BJ (cell line): ENCODE data around the gene RPL10. TPM values are rescaled to one million over a fixed set of nuclear protein-coding genes. Genes with fewer than 3 reads are reported as not detected.
"Not testable (repeated sequence)": the region's sequence is repeated elsewhere in the genome, so short reads cannot be mapped to it uniquely, and the experiment has no call there.

Experiments
- CTCF ChIA-PET: fragments of 350-600 bp; formaldehyde crosslinking; extraction: SDS; loops from one replicate; lab custom pipeline; 2021; ENCODE audit warnings: antibody characterized with exemption, inconsistent platforms; lab: Yijun Ruan, JAX
- POLR2A ChIA-PET: fragments of 300-600 bp; sonication (Branson Sonifier 250); formaldehyde crosslinking; extraction: SDS; loops from one replicate; lab custom pipeline; 2021; ENCODE audit warnings: antibody characterized with exemption; lab: Charles Lee
- DNase-seq: peaks from one replicate; pipeline ENCODE4 v3.0.0-alpha.2; 2011; ENCODE audit warnings: low read depth
- H3K27me3 ChIP-seq: 2 replicates; pipeline ENCODE4 v1.6.0; 2011; ENCODE audit warnings: low read length; ENCODE audit not compliant: control insufficient read depth, insufficient read depth
- H3K36me3 ChIP-seq: 2 replicates; pipeline ENCODE4 v1.5.1; 2011; ENCODE audit warnings: low read length; ENCODE audit not compliant: control insufficient read depth, insufficient read depth
- H3K4me3 ChIP-seq: 2 replicates; pipeline ENCODE4 v1.5.1; 2011; ENCODE audit warnings: low read depth, mild to moderate bottlenecking, control low read depth, low read length
- CTCF ChIP-seq: IDR thresholded peaks from 2 replicates; pipeline ENCODE4 v1.5.1; 2011; ENCODE audit warnings: low read depth, mild to moderate bottlenecking, control low read depth, inconsistent platforms, low read length, moderate library complexity; ENCODE audit not compliant: insufficient read depth
- polyA plus RNA-seq: library from polyadenylated mRNA; depleted of rRNA; stranded (reverse); fragments of >200 nt; gene quantifications from 2 replicates; pipeline ENCODE4 v1.2.3, GENCODE V29; 2011

The RPL10 gene
- polyA plus RNA-seq, 1 experiment, result 7,037 TPM

- no peak for TF ChIP-seq CTCF
- Histone ChIP-seq H3K4me3 (no peak overlapping the region), H3K36me3 (peaks cover 6% of the 10 kb centered on the region; the same call in 1 of the 2 replicates), H3K27me3 (no peaks in the 10 kb centered on the region)
- no peak for DNase-seq
- ChIA-PET CTCF (interaction anchor here (1.5 to 3.8 kb wide), 2 partner anchors 9 to 144 kb away, joined by 3 to 17 read pairs; no protein-coding TSS in a partner anchor), POLR2A (interaction anchor here (0.8 kb wide), 1 partner anchor 12 kb away, joined by 9 read pairs; no protein-coding TSS in a partner anchor)
Observed at GRCh38 chrX:154382483-154383069, 15.6 kb upstream of the RPL10 start.

GRCh38 chrX:154383359-154384283, 14.6 kb upstream of the RPL10 start:
- POLR2A ChIA-PET, result interaction anchor here (0.8 kb wide), 1 partner anchor 13 kb away, joined by 9 read pairs; no protein-coding TSS in a partner anchor
- no peak for TF ChIP-seq CTCF
- CTCF ChIA-PET, result interaction anchor here (0.6 to 3.8 kb wide), 5 partner anchors 10 to 156 kb away, joined by 3 to 17 read pairs (median 5); no protein-coding TSS in a partner anchor

GRCh38 chrX:154384284-154384892, 13.8 kb upstream of the RPL10 start:
- no peaks in the 10 kb centered on the region for H3K27me3 ChIP-seq
- ChIA-PET CTCF (interaction anchor here (1.2 to 3.8 kb wide), 4 partner anchors 11 to 150 kb away, joined by 3 to 17 read pairs (median 6); no protein-coding TSS in a partner anchor), POLR2A (no interaction called here)
- no peak overlapping the region for H3K4me3 ChIP-seq
- peaks cover 6% of the 10 kb centered on the region; the same call in 1 of the 2 replicates for H3K36me3 ChIP-seq
- no peak for DNase-seq
- peak; percentile 57 for TF ChIP-seq CTCF

More at GRCh38 chrX:154383359-154384283, 14.6 kb upstream of the RPL10 start:
- H3K36me3 ChIP-seq, result peaks cover 6% of the 10 kb centered on the region; the same call in 1 of the 2 replicates
- no peak for DNase-seq
- no peak overlapping the region for H3K4me3 ChIP-seq
- H3K27me3 ChIP-seq, result no peaks in the 10 kb centered on the region

- H3K36me3 ChIP-seq, POLR2A ChIA-PET, H3K4me3 ChIP-seq, DNase-seq, CTCF ChIA-PET, H3K27me3 ChIP-seq: not testable (repeated sequence)
Observed at GRCh38 chrX:154388094-154388493, 10.1 kb upstream of the RPL10 start.

GRCh38 chrX:154388649-154389048, 9.5 kb upstream of the RPL10 start:
- H3K27me3 ChIP-seq, POLR2A ChIA-PET, CTCF ChIA-PET, H3K36me3 ChIP-seq, H3K4me3 ChIP-seq, DNase-seq: not testable (repeated sequence)

- H3K27me3 ChIP-seq, DNase-seq, POLR2A ChIA-PET, CTCF ChIA-PET, H3K36me3 ChIP-seq: not testable (repeated sequence)
- peak overlapping the region; percentile 25; the same call in 1 of the 2 replicates for H3K4me3 ChIP-seq
Observed at GRCh38 chrX:154389812-154390747, 8.1 kb upstream of the RPL10 start.

- H3K4me3 ChIP-seq, H3K27me3 ChIP-seq, CTCF ChIA-PET, POLR2A ChIA-PET, DNase-seq: not testable (repeated sequence)
- peaks cover 12% of the 10 kb centered on the region for H3K36me3 ChIP-seq
Observed at GRCh38 chrX:154396363-154396762, 1.8 kb upstream of the RPL10 start.
